ENCODE data around the gene COA8. TPM values are rescaled to one million over a fixed set of nuclear protein-coding genes. Genes with fewer than 3 reads are reported as not detected.

The COA8 gene
- total and polyA plus RNA-seq, 2 donors (not counting 1 experiment from before 2014, with no cell fraction given) = 25.5 to 26.4 TPM

DNA sequence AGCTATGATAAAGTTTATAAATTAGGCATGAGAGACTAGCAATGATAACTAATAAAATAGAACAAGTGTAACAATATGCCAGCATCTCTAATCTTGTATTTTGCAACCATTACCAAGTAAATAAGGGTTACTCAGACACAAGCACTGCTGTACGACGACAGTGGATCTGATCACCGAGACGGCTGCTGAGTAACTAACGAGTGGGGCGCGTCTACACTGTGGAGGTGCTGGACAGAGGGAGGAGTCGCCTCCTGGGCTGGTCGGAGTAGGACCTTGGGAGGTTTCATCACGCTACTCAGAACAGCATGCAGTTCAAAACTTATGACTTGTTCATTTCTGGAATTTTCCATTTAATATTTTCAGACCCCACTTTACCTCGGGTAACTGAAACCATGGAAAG lies 18.4 kb downstream of the COA8 start:
- peaks cover 7% of the 10 kb centered on the region for H3K4me1 ChIP-seq (ENCODE audit: control insufficient read depth, extremely low read depth, insufficient read depth, low read length)
- H2AFZ ChIP-seq (ENCODE audit: low read length) = no peak overlapping the region
- no peaks in the 10 kb centered on the region for H4K20me1 ChIP-seq (ENCODE audit: control insufficient read depth, extremely low read depth, insufficient read depth, low read length)
- H3K4me2 ChIP-seq (ENCODE audit: extremely low read depth, insufficient read depth, low read length) = no peak overlapping the region
- no peak for DNase-seq (ENCODE audit: low read depth in 2 of 2)
- H3K4me3 ChIP-seq (replicated peaks in 1 of 4; ENCODE audit: control extremely low read depth in 1 of 4, insufficient read depth in 1 of 4, low read depth in 3 of 4, low read length in 4 of 4) = no peak overlapping the region
- H3K27me3 ChIP-seq (ENCODE audit: control insufficient read depth, insufficient read depth, low read length) = no peaks in the 10 kb centered on the region
- H3K36me3 ChIP-seq (ENCODE audit: control insufficient read depth, insufficient read depth, low read length) = peaks cover 5% of the 10 kb centered on the region
- H3K79me2 ChIP-seq (ENCODE audit: control insufficient read depth, insufficient read depth, low read length) = peaks cover 4% of the 10 kb centered on the region
- no peak for TF ChIP-seq EZH2 (IDR thresholded peaks at IDR 0.05; ENCODE audit: low read length, missing control alignments)
- TF ChIP-seq, protein P1, sequence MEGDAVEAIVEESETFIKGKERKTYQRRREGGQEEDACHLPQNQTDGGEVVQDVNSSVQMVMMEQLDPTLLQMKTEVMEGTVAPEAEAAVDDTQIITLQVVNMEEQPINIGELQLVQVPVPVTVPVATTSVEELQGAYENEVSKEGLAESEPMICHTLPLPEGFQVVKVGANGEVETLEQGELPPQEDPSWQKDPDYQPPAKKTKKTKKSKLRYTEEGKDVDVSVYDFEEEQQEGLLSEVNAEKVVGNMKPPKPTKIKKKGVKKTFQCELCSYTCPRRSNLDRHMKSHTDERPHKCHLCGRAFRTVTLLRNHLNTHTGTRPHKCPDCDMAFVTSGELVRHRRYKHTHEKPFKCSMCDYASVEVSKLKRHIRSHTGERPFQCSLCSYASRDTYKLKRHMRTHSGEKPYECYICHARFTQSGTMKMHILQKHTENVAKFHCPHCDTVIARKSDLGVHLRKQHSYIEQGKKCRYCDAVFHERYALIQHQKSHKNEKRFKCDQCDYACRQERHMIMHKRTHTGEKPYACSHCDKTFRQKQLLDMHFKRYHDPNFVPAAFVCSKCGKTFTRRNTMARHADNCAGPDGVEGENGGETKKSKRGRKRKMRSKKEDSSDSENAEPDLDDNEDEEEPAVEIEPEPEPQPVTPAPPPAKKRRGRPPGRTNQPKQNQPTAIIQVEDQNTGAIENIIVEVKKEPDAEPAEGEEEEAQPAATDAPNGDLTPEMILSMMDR (conservative IDR thresholded peaks at IDR 0.05 in 1 of 2, IDR thresholded peaks at IDR 0.05 in 1 of 2; ENCODE audit: low read depth in 1 of 2, low read length in 2 of 2) = no peak
- H3K27ac ChIP-seq (ENCODE audit: insufficient read depth, low read length) = no peak overlapping the region
- no peaks in the 10 kb centered on the region for H3K9me3 ChIP-seq (ENCODE audit: control insufficient read depth, insufficient read depth, low read depth, low read length)
- no peak overlapping the region for H3K9ac ChIP-seq (ENCODE audit: insufficient read depth, low read length)

DNA sequence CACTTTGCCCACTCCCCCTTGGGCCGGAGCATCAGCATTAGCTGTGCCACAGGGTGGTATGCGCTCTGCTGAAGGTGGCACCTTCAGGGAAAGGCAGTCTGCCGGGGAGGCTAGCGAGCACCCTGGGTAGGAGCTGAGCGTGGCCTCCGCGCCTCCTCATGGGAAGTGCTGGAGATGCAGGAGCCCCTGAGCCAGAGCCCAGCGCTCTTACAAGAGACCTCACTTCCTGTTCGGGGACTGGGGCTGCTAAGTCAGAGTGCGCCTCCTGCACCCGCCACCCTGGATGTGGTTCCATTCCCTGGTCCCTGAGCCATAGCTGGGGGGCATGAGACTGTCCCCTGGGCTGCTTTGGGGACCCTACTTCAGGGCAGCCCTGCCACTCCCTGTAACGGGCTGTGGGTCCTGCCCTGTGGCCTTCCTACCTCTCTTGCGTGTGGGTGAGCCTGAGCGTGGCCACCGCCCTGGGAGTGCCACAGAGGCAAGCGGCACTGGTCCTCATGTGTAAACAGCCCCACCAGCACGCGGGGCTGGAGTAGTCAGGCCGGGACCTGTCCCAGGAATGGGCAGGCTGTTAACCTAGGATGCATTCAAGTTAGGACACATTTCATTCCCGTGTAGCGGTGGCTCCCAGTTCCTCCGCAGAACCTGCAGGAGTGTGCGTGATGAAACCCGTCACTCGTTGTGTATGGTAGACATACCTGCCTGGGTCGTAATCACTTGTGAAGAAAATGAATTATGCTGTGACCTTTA lies 19.4 kb downstream of the COA8 start:
- no peak overlapping the region for H2AFZ ChIP-seq (ENCODE audit: low read length)
- H3K36me3 ChIP-seq (ENCODE audit: control insufficient read depth, insufficient read depth, low read length) = peaks cover 5% of the 10 kb centered on the region
- no peak overlapping the region for H3K27ac ChIP-seq (ENCODE audit: insufficient read depth, low read length)
- H3K4me3 ChIP-seq (replicated peaks in 1 of 4; ENCODE audit: control extremely low read depth in 1 of 4, insufficient read depth in 1 of 4, low read depth in 3 of 4, low read length in 4 of 4) = no peak overlapping the region
- peaks cover 3% of the 10 kb centered on the region for H3K79me2 ChIP-seq (ENCODE audit: control insufficient read depth, insufficient read depth, low read length)
- H3K27me3 ChIP-seq (ENCODE audit: control insufficient read depth, insufficient read depth, low read length) = no peaks in the 10 kb centered on the region
- no peak for TF ChIP-seq EZH2 (IDR thresholded peaks at IDR 0.05; ENCODE audit: low read length, missing control alignments)
- peaks cover 4% of the 10 kb centered on the region for H3K4me1 ChIP-seq (ENCODE audit: control insufficient read depth, extremely low read depth, insufficient read depth, low read length)
- no peak for DNase-seq (ENCODE audit: low read depth in 2 of 2)
- no peak overlapping the region for H3K9ac ChIP-seq (ENCODE audit: insufficient read depth, low read length)
- H3K4me2 ChIP-seq (ENCODE audit: extremely low read depth, insufficient read depth, low read length) = no peak overlapping the region
- H3K9me3 ChIP-seq (ENCODE audit: control insufficient read depth, insufficient read depth, low read depth, low read length) = no peaks in the 10 kb centered on the region
- no peaks in the 10 kb centered on the region for H4K20me1 ChIP-seq (ENCODE audit: control insufficient read depth, extremely low read depth, insufficient read depth, low read length)

DNA sequence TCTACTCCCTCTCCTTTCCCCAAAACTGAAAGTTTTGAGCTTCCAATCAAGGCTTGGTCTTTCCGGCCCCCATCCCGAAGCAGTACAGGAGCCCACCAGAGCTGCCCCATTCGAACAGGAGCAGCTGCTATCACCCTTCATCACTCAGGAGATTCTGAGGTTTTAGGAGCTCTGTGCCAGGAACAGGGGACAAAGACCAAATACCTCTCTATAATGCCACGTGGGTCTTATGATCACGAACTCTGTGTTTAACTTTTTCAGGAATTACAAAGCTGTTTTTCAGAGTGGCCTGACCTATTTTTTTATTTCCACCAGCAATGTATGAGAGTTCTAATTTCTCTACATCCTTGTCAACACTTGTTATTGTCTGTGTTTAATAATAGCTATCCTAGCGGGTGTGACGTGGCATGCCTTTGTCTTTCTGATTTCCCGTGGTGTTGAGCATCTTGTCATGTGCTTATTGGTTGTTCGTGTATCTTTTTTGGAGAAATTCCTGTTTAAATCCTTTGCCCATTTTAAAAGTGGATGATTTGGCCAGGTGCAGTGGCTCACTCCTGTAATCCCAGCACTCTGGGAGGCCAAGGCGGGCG lies 21.7 kb downstream of the COA8 start:
- no peaks in the 10 kb centered on the region for H3K27me3 ChIP-seq (ENCODE audit: control insufficient read depth, insufficient read depth, low read length)
- H3K79me2 ChIP-seq (ENCODE audit: control insufficient read depth, insufficient read depth, low read length) = no peaks in the 10 kb centered on the region
- no peak for DNase-seq (ENCODE audit: low read depth in 2 of 2)
- no peak overlapping the region for H3K4me2 ChIP-seq (ENCODE audit: extremely low read depth, insufficient read depth, low read length)
- H3K4me3 ChIP-seq (replicated peaks in 1 of 4; ENCODE audit: control extremely low read depth in 1 of 4, insufficient read depth in 1 of 4, low read depth in 3 of 4, low read length in 4 of 4) = no peak overlapping the region
- H3K36me3 ChIP-seq (ENCODE audit: control insufficient read depth, insufficient read depth, low read length) = no peaks in the 10 kb centered on the region
- TF ChIP-seq, protein P1 (conservative IDR thresholded peaks at IDR 0.05 in 1 of 2, IDR thresholded peaks at IDR 0.05 in 1 of 2; ENCODE audit: low read depth in 1 of 2, low read length in 2 of 2) = no peak
- TF ChIP-seq EZH2 (IDR thresholded peaks at IDR 0.05; ENCODE audit: low read length, missing control alignments) = no peak
- H2AFZ ChIP-seq (ENCODE audit: low read length) = no peak overlapping the region
- no peaks in the 10 kb centered on the region for H3K4me1 ChIP-seq (ENCODE audit: control insufficient read depth, extremely low read depth, insufficient read depth, low read length)
- H3K9me3 ChIP-seq (ENCODE audit: control insufficient read depth, insufficient read depth, low read depth, low read length) = no peaks in the 10 kb centered on the region
- no peaks in the 10 kb centered on the region for H4K20me1 ChIP-seq (ENCODE audit: control insufficient read depth, extremely low read depth, insufficient read depth, low read length)
- H3K9ac ChIP-seq (ENCODE audit: insufficient read depth, low read length) = no peak overlapping the region
- no peak overlapping the region for H3K27ac ChIP-seq (ENCODE audit: insufficient read depth, low read length)

Measured in fibroblast of lung (primary cell).